ENCODE data around the gene BRD3OS.

BRD3OS gene

DNA sequence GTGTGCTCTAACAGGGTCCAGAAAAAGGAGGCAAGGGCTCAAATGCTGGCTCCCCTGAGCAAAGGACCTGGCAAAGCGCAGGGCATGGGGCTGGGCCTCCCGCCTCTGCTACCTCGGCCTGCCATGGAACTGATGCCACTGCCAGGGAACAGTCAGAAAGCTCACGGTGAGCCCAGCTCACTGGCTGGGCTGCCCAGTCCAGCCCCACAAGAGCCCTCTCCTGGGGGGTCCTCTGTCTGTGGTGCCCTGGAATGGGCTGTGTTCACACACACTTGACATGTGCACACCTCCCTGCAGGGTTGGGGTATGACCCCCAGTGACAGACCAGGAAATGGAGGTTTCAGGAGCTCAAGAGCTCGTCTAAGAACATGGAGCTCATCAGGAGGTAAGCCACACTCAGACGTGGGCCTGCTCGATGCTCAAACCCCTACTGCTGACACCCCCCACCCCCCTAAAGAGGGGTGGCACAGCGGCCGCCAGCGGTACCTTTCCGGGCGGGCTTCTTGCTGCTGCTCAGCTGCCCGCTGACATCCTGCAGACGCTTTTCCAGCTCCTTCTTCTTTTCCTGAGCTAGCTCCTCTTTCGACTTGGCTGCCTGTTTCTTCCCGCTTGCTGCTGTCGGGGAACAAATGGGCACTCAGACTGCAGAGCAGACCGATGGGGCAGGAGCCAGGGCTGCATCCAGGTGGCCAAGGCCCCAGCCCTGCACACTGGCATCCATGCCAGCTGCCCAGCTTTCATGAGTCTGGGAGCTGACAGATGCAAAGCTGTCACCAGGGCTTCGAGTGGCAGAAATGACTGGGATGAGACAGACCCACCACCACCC, 9.1 kb downstream of the BRD3OS start:
- DNase-seq (ENCODE audit: low read depth in 2 of 2): no peak

- no peak for DNase-seq (ENCODE audit: low read depth in 2 of 2)
Observed at GRCh38 chr9:134035041-134036039, 10.1 kb downstream of the BRD3OS start.

DNA sequence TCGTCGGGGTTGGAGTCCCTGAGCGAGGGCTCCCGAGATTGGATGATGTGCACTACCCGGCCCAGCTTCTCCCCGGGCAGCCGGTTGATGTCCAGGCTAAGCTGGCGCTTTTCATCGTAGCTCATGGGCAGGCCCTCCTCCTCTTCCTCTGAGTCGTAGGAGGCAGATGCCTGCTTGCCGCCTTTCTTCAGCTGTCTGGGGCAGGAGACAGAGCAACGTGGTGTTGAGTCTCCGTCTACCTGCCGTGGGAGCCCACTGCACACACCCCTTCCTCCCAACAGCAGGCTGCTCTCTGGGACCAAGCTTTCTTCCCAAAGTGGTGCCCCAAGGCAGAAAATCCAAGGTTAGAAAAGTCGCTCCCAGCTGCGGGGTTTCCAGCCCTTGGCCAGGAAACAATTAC, 10.8 kb downstream of the BRD3OS start:
- DNase-seq (ENCODE audit: low read depth in 2 of 2): no peak

GRCh38 chr9:134037641-134038040, 12.4 kb downstream of the BRD3OS start:
- DNase-seq (ENCODE audit: low read depth in 2 of 2): no peak

DNA sequence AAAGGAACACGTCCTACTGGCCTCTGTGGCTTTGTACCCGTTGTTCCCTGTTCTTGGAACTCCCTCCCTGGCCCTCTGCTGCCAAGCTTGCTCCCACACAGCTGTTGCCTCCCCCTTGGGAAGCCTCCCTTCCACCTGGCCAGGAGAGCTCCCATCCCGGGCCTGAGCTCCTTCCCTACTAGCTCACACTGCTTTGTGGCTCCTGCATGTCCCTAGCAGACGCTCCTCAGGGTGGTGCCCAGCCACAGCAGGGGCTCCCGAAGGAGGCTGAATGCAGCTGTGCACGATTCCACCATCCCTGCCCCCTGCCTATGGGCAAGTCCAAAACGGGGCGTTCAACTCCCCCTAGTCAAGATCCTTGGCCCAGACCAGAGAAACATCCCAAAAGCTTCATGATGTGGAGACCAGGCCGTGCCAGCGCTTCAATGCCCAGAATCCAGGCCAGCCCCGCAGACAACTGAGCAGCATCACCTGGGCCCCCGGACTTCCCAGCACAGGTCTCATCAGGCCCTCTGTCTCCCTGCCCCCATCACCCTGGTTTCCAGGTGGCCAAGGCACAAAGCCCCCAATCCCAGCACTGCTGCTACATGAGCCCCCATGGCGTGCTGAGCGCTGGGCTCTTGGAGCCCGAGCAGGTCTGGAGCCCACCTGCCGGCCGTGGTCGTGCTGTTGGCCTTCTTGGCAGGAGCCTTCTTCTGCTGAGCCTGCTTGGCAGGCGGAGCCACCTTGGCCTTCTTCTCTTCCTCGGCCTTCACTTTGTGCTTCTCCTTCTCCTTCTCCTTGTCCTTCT, 14.3 kb downstream of the BRD3OS start:
- DNase-seq (ENCODE audit: low read depth in 2 of 2): no peak

DNA sequence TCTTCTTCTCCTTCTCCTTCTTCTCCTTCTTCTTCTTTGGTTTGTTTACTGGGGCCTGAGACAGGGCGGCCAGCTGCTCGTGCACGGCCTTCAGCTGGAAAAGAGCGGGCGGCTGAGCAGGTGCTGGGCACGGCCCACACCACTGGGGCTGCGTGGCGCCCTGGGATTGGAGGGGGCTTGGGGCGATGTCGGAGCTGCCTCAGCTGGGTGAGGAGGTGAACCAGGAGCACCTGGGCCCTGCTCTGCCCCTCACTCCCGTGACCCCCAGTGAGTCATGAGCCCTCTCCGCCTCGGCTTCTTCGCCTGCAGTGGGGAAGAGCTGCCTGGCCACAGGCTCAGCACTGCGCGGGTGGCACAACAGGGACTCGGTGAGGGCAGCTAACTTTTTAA, 14.9 kb downstream of the BRD3OS start:
- DNase-seq (ENCODE audit: low read depth in 2 of 2): no peak

DNA sequence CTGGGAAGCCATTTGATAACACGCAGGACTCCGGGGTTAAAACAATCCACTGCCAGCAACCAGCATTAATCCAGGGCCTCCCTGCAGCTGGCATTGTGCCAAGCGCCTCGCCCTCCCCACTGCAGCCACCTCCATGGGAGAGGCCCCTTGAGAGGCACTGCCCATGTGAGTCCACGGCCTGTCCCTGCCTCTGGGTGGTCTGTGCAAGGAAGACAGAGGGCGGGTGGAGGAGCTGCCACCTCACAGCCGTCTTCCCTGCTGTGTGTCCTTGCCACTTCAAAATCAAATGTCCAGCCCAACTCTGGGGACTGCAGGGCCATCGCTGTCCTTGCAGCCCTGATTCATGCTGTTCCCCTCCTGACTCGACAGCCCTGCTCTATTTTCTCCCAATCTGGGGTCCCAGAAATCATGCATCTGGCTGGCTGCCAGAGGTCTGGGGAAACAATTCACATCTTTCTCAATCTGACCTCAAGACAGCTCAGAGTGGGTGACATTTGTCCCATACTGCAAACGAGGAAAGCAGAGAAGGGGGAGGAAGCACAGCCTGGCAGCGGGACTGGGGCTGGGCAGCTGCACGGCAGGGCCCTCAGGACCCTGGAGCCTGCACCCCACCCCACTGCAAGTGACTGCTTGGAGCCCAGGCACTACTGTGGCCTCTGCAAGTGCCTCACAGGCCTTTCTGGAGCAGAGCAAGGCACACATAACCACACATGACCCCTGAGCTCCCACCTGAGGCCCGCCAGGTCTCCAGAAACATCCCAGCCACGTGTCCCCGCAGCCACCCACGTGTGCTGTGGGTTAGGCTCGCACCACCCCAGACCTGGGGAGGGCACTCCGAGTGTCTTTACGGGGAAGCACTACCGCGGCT, 15.7 kb downstream of the BRD3OS start:
- DNase-seq (ENCODE audit: low read depth in 2 of 2): no peak

- no peak for DNase-seq (ENCODE audit: low read depth in 2 of 2)
Observed at GRCh38 chr9:134041649-134041962, 16.3 kb downstream of the BRD3OS start.

GRCh38 chr9:134043531-134043988, 18.3 kb downstream of the BRD3OS start:
- DNase-seq (ENCODE audit: low read depth in 2 of 2): no peak

- DNase-seq (ENCODE audit: low read depth in 2 of 2): no peak
Observed at GRCh38 chr9:134044944-134045343, 19.7 kb downstream of the BRD3OS start.

- no peak for DNase-seq (ENCODE audit: low read depth in 2 of 2)
Observed at GRCh38 chr9:134045841-134046544, 20.7 kb downstream of the BRD3OS start.

GRCh38 chr9:134046894-134047681, 21.8 kb downstream of the BRD3OS start:
- DNase-seq (ENCODE audit: low read depth in 2 of 2): no peak

DNA sequence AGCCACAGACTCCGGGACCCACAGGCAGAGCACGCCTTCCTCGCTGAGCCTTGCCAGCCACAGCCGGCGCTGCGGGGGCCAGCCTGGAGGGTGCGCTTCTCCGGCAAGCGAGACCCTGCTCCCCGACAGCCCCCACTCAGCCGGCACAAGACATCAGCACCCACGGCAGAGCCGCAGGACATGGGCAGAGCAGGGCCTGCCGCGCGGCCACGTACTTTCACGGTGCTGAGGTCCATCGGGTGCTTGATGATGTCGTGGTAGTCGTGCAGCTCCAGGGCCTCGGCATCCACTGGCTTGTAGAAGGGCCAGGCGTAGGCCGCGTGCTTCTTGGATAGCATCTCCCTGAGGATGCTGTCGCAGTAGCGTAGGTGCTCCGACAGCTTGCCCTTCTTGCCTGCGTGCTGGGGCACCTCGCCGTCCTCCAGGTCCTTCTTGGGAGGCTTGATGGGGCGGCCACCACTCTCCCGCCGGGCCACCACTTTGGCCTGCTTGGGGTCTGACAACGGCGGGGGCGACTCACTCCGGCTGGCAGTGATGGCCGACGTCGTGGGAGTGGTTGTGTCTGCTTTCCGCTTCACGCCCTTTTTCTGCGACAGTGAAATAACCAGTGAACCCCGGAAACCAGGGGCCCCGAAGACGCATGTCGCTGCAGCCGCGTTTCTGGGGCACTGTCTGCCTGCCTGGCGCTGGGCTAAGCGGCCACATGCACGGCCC, 22.7 kb downstream of the BRD3OS start:
- DNase-seq (ENCODE audit: low read depth in 2 of 2): no peak

GRCh38 chr9:134048582-134048968, 23.3 kb downstream of the BRD3OS start:
- no peak for DNase-seq (ENCODE audit: low read depth in 2 of 2)

DNA sequence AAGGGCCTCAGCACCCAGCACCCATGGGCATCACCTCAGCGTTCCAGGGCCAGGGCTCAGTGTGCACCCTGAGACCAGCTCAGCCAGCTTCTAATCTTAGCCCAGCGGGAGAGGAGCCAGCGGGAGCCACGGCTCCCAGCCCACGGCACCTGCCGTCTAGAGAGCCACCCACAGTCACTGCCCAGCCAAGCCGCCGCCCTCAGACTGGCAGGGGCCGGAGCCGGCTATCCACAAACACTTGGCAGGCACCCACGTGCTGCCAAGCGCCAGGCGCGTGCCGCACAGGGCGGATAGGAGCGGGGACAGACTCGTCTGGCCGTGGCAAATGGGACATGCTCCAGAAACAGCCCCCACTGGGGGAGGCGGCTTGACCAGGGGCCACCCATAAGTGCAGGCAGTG, 24.0 kb downstream of the BRD3OS start:
- DNase-seq (ENCODE audit: low read depth in 2 of 2): no peak

DNA sequence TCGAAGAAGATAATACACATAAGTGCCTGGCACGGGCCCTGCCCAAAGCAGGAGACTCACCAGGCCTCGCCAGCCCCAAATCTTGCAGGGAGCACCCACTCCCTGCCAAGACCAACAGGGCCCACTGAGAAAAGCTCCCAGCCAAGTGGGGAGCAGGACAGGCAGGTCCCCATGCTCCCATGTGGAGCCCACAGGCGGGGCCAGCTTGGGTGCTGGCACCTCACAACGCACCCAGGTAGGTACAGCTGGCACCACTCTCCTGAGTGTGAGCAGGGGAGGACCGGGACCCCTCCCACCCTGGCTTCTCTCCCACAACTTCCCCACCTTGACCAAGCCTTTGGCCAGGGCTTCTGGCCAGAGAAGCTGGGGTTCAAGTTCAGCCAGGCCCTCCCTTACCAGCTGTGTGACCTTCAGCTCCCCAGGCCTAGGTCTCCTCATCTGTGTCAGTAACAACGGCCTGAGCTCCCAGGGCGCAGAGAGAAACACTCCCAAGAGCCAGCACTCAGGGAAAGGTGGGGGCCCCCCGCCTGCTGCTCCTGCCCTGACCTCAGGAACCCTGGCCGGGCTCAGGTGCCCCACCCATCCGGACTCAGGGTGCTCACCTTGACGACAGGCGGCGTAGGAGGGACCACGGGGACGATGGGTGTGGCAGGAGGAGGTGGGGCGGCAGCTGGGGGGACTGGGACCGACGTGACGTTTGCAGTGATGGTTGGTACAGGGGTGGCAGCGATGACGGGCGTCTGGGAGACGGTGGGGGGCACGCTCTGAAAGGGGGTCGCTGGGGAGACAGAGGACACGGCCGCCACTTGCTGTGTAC, 24.7 kb downstream of the BRD3OS start:
- DNase-seq (ENCODE audit: low read depth in 2 of 2): no peak

DNA sequence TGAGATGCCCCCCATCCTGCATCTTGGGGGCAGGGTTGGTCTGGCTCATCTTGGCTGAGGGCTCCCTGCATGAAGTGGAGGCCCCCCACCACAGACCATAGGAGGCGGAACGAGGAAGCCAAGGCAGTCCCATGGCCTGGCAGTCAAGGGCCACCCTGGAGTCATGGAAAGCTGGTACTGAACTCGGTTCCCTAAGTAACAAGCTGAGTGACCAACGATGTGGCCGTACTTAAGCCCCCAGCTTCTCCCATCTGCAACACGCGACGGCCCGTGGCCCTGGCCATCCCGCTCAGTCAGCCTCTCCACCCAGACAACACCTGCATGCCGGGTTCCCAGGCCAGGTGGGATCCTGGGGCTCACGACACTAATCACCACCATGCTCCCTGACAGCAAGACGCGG, 25.4 kb downstream of the BRD3OS start:
- no peak for DNase-seq (ENCODE audit: low read depth in 2 of 2)

- no peak for DNase-seq (ENCODE audit: low read depth in 2 of 2)
Observed at GRCh38 chr9:134051319-134051718, 26.0 kb downstream of the BRD3OS start.
